Nephron (organoid): Measurements from ENCODE around the gene DTYMK.

Experiments used
- H3K27ac Mint-ChIP-seq, 3 experiments: 2 replicates each; pipeline ENCODE4 v1.8.0; 2020; ENCODE audit warnings: mixed read lengths in 3 of 3, mild to moderate bottlenecking in 2 of 3, moderate library complexity in 1 of 3
- H3K27me3 Mint-ChIP-seq: 2 replicates; pipeline ENCODE4 v1.8.0; 2021; ENCODE audit warnings: low read depth, mild to moderate bottlenecking, moderate library complexity, mixed read lengths
- H3K36me3 Mint-ChIP-seq: 2 replicates; pipeline ENCODE4 v1.8.0; 2020; ENCODE audit warnings: low read depth, mixed read lengths
- H3K4me1 Mint-ChIP-seq: 2 replicates; pipeline ENCODE4 v1.8.0; 2020; ENCODE audit warnings: mixed read lengths
- H3K4me3 Mint-ChIP-seq, 3 experiments: 2 replicates each; pipeline ENCODE4 v1.8.0; 2020; ENCODE audit warnings: mild to moderate bottlenecking in 3 of 3, mixed read lengths in 3 of 3, moderate library complexity in 2 of 3
- H3K9me3 Mint-ChIP-seq: 2 replicates; pipeline ENCODE4 v1.8.0; 2020; ENCODE audit warnings: mixed read lengths
- TF ChIP-seq, protein P1 (sequence below), 3 experiments: fragments of 200-600 bp; sonication (generic); IDR thresholded peaks; one replicate each; pipeline ENCODE4 v1.5.0; 2021; ENCODE audit warnings: antibody characterized with exemption in 3 of 3; ENCODE audit not compliant: unreplicated experiment in 3 of 3

The DTYMK gene

GRCh38 chr2:241639385-241639784 is 47.2 kb downstream of the DTYMK start:
- Mint-ChIP-seq H3K9me3 (no peaks in the 10 kb centered on the region), H3K36me3 (peaks cover 13% of the 10 kb centered on the region), H3K27me3 (no peaks in the 10 kb centered on the region), H3K4me1 (peaks cover 58% of the 10 kb centered on the region), H3K4me3 (peak overlapping the region; percentile 68 to 88 (median 79)), H3K27ac (no peak overlapping the region)
- TF ChIP-seq, protein P1, sequence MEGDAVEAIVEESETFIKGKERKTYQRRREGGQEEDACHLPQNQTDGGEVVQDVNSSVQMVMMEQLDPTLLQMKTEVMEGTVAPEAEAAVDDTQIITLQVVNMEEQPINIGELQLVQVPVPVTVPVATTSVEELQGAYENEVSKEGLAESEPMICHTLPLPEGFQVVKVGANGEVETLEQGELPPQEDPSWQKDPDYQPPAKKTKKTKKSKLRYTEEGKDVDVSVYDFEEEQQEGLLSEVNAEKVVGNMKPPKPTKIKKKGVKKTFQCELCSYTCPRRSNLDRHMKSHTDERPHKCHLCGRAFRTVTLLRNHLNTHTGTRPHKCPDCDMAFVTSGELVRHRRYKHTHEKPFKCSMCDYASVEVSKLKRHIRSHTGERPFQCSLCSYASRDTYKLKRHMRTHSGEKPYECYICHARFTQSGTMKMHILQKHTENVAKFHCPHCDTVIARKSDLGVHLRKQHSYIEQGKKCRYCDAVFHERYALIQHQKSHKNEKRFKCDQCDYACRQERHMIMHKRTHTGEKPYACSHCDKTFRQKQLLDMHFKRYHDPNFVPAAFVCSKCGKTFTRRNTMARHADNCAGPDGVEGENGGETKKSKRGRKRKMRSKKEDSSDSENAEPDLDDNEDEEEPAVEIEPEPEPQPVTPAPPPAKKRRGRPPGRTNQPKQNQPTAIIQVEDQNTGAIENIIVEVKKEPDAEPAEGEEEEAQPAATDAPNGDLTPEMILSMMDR (IDR thresholded peaks at IDR 0.05; ENCODE audit: unreplicated experiment in 3 of 3): no peak

GRCh38 chr2:241638940-241639339 is 47.7 kb downstream of the DTYMK start:
- no peaks in the 10 kb centered on the region for H3K9me3 Mint-ChIP-seq
- no peaks in the 10 kb centered on the region for H3K27me3 Mint-ChIP-seq
- H3K4me3 Mint-ChIP-seq: peak overlapping the region; percentile 88 to 97 (median 96)
- H3K27ac Mint-ChIP-seq: peak overlapping the region in 1 of 3 experiments; percentile 85
- H3K36me3 Mint-ChIP-seq: peaks cover 13% of the 10 kb centered on the region
- TF ChIP-seq, protein P1 (IDR thresholded peaks at IDR 0.05; ENCODE audit: unreplicated experiment in 3 of 3): no peak
- H3K4me1 Mint-ChIP-seq: peaks cover 58% of the 10 kb centered on the region

DNA sequence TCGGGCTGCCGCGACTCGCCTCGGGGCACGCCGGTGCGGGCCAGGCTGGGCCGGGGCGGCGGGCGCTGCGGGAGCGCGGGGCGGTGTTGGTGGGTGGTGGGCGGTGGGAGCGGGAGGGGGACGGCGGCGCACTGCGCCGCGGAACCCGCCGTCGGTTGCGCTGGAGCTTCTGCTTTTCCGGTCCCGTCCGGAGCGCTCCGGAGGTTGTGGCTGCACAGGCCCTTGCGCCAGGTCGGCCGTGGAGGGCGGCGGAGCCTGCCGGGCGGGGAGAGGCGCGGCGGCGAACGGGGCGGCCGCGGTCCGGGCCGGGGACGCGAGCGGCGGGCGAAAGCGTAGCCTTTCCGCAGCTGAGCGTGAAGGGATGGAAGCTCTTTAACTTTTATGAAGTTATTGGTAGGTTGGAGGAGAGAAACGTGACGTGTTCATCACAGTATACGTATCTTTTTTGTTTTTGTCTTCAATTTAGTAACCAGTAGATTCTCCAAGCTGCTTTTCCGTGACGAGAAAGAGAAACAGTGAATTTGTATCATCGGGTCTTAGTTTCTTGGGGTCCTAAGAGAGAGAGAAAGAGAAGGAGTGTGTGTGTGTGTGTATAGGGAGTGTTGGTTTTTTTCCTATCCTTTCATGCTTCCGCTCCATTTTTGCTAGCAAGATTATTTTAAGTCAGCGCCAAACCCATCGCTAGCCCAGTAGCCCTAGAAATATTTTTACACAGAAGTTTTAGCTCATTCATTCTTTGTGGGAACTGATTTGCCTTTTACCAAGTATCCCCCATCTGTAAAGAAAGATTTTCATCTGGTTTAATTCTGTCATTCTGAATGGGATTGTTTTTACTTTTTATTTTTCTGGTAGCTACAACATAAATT is 48.6 kb downstream of the DTYMK start:
- H3K4me1 Mint-ChIP-seq: peaks cover 58% of the 10 kb centered on the region
- peak overlapping the region; percentile 68 to 95 (median 85) for H3K27ac Mint-ChIP-seq
- H3K9me3 Mint-ChIP-seq: no peaks in the 10 kb centered on the region
- no peaks in the 10 kb centered on the region for H3K27me3 Mint-ChIP-seq
- TF ChIP-seq, protein P1 (IDR thresholded peaks at IDR 0.05; ENCODE audit: unreplicated experiment in 3 of 3): no peak
- peak overlapping the region; percentile 88 to 97 (median 96) for H3K4me3 Mint-ChIP-seq
- H3K36me3 Mint-ChIP-seq: peaks cover 19% of the 10 kb centered on the region

DNA sequence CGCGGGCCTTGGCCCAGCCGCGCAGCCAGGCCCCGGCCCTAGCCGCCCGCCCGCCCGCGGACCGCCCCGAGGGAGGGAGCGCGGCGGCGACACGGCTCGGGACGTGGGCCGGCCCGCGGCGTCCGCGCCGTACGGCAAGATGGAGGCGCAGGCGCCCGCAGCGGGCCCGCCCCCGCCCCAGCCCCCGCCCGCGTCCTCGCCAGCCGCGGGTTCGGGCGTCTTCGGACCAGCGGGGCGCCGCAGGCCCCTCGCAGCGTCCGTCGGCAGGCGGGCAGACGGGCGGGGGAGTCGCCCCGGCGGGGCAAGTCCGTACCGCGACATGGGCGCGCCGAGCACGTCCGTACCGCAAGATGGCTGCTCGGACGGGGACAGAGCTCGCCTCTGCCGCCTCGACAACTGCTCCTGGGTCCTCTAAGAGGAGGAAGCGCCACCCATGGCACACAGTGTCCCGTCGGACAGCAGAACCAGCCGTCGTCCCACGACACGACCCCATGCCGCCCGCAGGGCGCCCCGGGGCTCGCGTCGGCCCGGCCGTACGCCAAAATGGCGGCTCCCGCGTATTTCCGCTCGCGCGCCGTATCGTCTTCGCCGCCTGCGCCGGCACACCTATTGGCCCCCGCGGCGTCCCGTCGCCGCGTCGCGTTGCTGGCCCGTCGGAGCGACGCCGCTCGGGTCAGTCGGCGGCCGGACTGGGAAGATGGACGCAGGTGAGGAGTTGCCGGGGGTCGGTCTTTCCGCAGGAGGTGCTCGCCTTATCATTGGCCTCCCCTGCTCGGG is 49.4 kb downstream of the DTYMK start, which contains the start of the genes ATG4B and THAP4:
TSS of gene ATG4B (plus strand) at position 676 of the 777 bp plus-strand sequence. CDS start at position 698, 22 bp downstream.
TSS of gene THAP4 (minus strand) at position 141 of the 777 bp plus-strand sequence. CDS start 141 bp downstream, outside the sequence.
- TF ChIP-seq, protein P1 (IDR thresholded peaks at IDR 0.05; ENCODE audit: unreplicated experiment in 3 of 3): no peak
- Mint-ChIP-seq H3K9me3 (no peaks in the 10 kb centered on the region), H3K4me3 (peak within 1 kb of the TSS; percentile 88 to 97 (median 96)), H3K36me3 (peaks cover 27% of the 10 kb centered on the region), H3K27ac (peak within 1 kb of the TSS; percentile 87 to 95 (median 92)), H3K27me3 (no peaks in the 10 kb centered on the region), H3K4me1 (peaks cover 53% of the 10 kb centered on the region)

- Mint-ChIP-seq H3K4me1 (peaks cover 45% of the 10 kb centered on the region), H3K27me3 (no peaks in the 10 kb centered on the region), H3K27ac (peak overlapping the region; percentile 87 to 92 (median 91)), H3K36me3 (peaks cover 32% of the 10 kb centered on the region), H3K4me3 (peak overlapping the region; percentile 84 to 91 (median 90)), H3K9me3 (no peaks in the 10 kb centered on the region)
- TF ChIP-seq, protein P1 (IDR thresholded peaks at IDR 0.05; ENCODE audit: unreplicated experiment in 3 of 3): no peak
Observed at GRCh38 chr2:241636182-241637017, 50.2 kb downstream of the DTYMK start.
